Glomerular visceral epithelial cell (primary cell): ENCODE results near the gene PHLDA3.
A peak's percentile ranks its signal among the peaks of the same experiment; 100 is the strongest.

Source experiments
- DNase-seq: peaks from one replicate; pipeline ENCODE4 v3.0.0-alpha.2; 2016; ENCODE audit errors: extremely low spot score

The PHLDA3 gene

GRCh38 chr1:201468844-201469644 lies at the start of gene PHLDA3:
TSS of gene PHLDA3 (minus strand) at chr1:201469188. CDS start at chr1:201468786, 402 bp downstream.
- peak; percentile 90 for DNase-seq

GRCh38 chr1:201518071-201518470 lies 49.1 kb upstream of the PHLDA3 start:
- no peak for DNase-seq

- DNase-seq: no peak
Measured at GRCh38 chr1:201517631-201518030, 48.6 kb upstream of the PHLDA3 start.

- DNase-seq: no peak
Measured at GRCh38 chr1:201516511-201517127, 47.6 kb upstream of the PHLDA3 start.

- DNase-seq: no peak
Measured at GRCh38 chr1:201515895-201516294, 46.9 kb upstream of the PHLDA3 start.

GRCh38 chr1:201515062-201515750 lies 46.2 kb upstream of the PHLDA3 start:
- DNase-seq: no peak

GRCh38 chr1:201514466-201514865 lies 45.5 kb upstream of the PHLDA3 start:
- DNase-seq: no peak

GRCh38 chr1:201513498-201514243 lies 44.7 kb upstream of the PHLDA3 start:
- DNase-seq: no peak

- peak; percentile 28 for DNase-seq
Measured at GRCh38 chr1:201511941-201512539, 43.1 kb upstream of the PHLDA3 start.

GRCh38 chr1:201511396-201511940 lies 42.5 kb upstream of the PHLDA3 start:
- DNase-seq: no peak

GRCh38 chr1:201510734-201511133 lies 41.7 kb upstream of the PHLDA3 start:
- no peak for DNase-seq

GRCh38 chr1:201509601-201510374 lies 40.8 kb upstream of the PHLDA3 start:
- no peak for DNase-seq

GRCh38 chr1:201508809-201509208 lies 39.8 kb upstream of the PHLDA3 start:
- DNase-seq: no peak

- DNase-seq: no peak
Measured at GRCh38 chr1:201507360-201507675, 38.3 kb upstream of the PHLDA3 start.

GRCh38 chr1:201506557-201507359 lies 37.8 kb upstream of the PHLDA3 start, which contains the start of gene CSRP1:
TSS of gene CSRP1 (minus strand) at chr1:201507123. CDS start at chr1:201496303, 10,820 bp downstream.
- peak; percentile 85 for DNase-seq

- no peak for DNase-seq
Measured at GRCh38 chr1:201506092-201506491, 37.1 kb upstream of the PHLDA3 start.

- peak; percentile 64 for DNase-seq
Measured at GRCh38 chr1:201505503-201505890, 36.5 kb upstream of the PHLDA3 start.

GRCh38 chr1:201504799-201505502 lies 36.0 kb upstream of the PHLDA3 start:
- no peak for DNase-seq

GRCh38 chr1:201504179-201504631 lies 35.2 kb upstream of the PHLDA3 start:
- no peak for DNase-seq
